Type B pancreatic cell (in vitro differentiated cells): ENCODE measurements around the gene IRGC. TPM values are rescaled to one million over a fixed set of nuclear protein-coding genes. Genes with fewer than 3 reads are reported as not detected.

ENCODE experiments used
- DNase-seq: peaks from one replicate; pipeline ENCODE4 v3.0.0; 2021; ENCODE audit warnings: mixed read lengths; ENCODE audit not compliant: unreplicated experiment; ENCODE audit errors: extremely low spot score
- H3K27ac Mint-ChIP-seq: 2 replicates; pipeline ENCODE4 v1.8.0; 2021; ENCODE audit warnings: mild to moderate bottlenecking, mixed read lengths
- H3K27me3 Mint-ChIP-seq: 2 replicates; pipeline ENCODE4 v1.8.0; 2021; ENCODE audit warnings: mixed read lengths
- H3K36me3 Mint-ChIP-seq: 2 replicates; pipeline ENCODE4 v1.8.0; 2021; ENCODE audit warnings: mixed read lengths
- H3K4me1 Mint-ChIP-seq: one replicate; pipeline ENCODE4 v1.8.0; 2021; ENCODE audit warnings: mixed read lengths; ENCODE audit not compliant: unreplicated experiment
- H3K4me3 Mint-ChIP-seq: 2 replicates; pipeline ENCODE4 v1.8.0; 2021; ENCODE audit warnings: mild to moderate bottlenecking, mixed read lengths
- H3K9me3 Mint-ChIP-seq: 2 replicates; pipeline ENCODE4 v1.8.0; 2021; ENCODE audit warnings: mixed read lengths
- CTCF ChIP-seq: fragments of 200-600 bp; sonication (generic); conservative IDR thresholded peaks from 2 replicates; pipeline ENCODE4 v1.5.0; 2021; ENCODE audit warnings: antibody characterized with exemption, mild to moderate bottlenecking
- total RNA-seq: library from RNA; stranded (reverse); gene quantifications from 2 replicates; pipeline ENCODE4 v1.2.1, GENCODE V29; 2021; ENCODE audit warnings: low replicate concordance

The IRGC gene
- total RNA-seq, 1 donor from 2014 or later: not detected

- Mint-ChIP-seq H3K9me3 (no peaks in the 10 kb centered on the region), H3K4me3 (no peak overlapping the region), H3K4me1 (peaks cover 8% of the 10 kb centered on the region), H3K27ac (no peak overlapping the region), H3K36me3 (no peaks in the 10 kb centered on the region), H3K27me3 (no peaks in the 10 kb centered on the region)
- no peak for TF ChIP-seq CTCF
- DNase-seq: no peak
These were observed 31.6 kb upstream of the IRGC start for GRCh38 chr19:43684326-43684725.

GRCh38 chr19:43687660-43687997 lies 28.2 kb upstream of the IRGC start:
- no peak for DNase-seq
- H3K9me3 Mint-ChIP-seq: no peaks in the 10 kb centered on the region
- H3K4me3 Mint-ChIP-seq: peak overlapping the region; percentile 14
- H3K27me3 Mint-ChIP-seq: peaks cover 4% of the 10 kb centered on the region
- peaks cover 8% of the 10 kb centered on the region for H3K4me1 Mint-ChIP-seq
- H3K27ac Mint-ChIP-seq: no peak overlapping the region
- TF ChIP-seq CTCF: no peak
- no peaks in the 10 kb centered on the region for H3K36me3 Mint-ChIP-seq

GRCh38 chr19:43688059-43688701 lies 27.7 kb upstream of the IRGC start:
- Mint-ChIP-seq H3K4me1 (peaks cover 8% of the 10 kb centered on the region), H3K36me3 (no peaks in the 10 kb centered on the region), H3K27me3 (peaks cover 8% of the 10 kb centered on the region), H3K9me3 (no peaks in the 10 kb centered on the region), H3K4me3 (no peak overlapping the region), H3K27ac (no peak overlapping the region)
- no peak for TF ChIP-seq CTCF
- DNase-seq: no peak

- Mint-ChIP-seq H3K9me3 (no peaks in the 10 kb centered on the region), H3K27ac (no peak overlapping the region), H3K4me1 (peaks cover 8% of the 10 kb centered on the region), H3K36me3 (no peaks in the 10 kb centered on the region), H3K27me3 (peaks cover 16% of the 10 kb centered on the region), H3K4me3 (no peak overlapping the region)
- DNase-seq: no peak
- no peak for TF ChIP-seq CTCF
These were observed 25.4 kb upstream of the IRGC start for GRCh38 chr19:43690444-43690843.

DNA sequence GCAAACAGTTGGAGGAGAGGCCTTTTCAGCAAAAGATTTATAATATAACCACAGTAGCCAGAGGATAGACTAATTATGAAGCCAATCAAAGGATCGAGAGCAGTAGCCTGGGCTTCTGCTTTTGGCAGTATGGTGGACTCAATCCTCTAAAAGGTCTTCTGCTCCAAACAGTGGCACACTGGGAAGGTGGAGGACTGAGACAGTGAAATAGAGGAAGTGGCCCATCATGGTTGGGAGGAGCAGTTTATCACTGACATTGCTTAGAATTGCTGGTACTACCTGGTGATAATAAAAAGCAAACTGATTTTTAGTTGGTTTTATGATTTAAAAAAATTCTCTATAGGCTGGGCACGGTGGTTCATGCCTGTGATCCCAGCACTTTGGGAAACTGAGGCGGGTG lies 25.0 kb upstream of the IRGC start:
- H3K4me1 Mint-ChIP-seq: peaks cover 8% of the 10 kb centered on the region
- no peak overlapping the region for H3K4me3 Mint-ChIP-seq
- no peak for TF ChIP-seq CTCF

DNA sequence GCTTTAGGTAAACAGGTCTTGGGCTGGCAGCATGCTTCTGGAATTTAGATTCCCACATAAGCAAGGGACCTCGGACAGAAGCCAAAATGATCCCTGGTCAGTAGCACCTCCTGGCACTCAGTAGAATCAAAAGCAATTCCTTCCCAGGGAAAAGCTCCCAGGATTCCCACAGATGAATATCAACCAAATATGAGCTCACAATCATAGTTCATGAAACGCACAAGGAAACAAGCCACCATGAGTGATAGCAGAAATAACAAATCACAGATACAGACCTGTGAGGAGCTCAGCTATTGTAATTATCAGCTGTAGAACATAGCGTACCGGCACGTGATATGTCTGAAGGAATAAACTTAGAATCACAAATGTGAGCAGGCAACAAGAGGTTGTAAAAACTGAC lies 24.1 kb upstream of the IRGC start:
- Mint-ChIP-seq H3K36me3 (no peaks in the 10 kb centered on the region), H3K4me3 (no peak overlapping the region), H3K9me3 (no peaks in the 10 kb centered on the region), H3K27me3 (peaks cover 23% of the 10 kb centered on the region), H3K4me1 (peaks cover 7% of the 10 kb centered on the region), H3K27ac (no peak overlapping the region)
- no peak for TF ChIP-seq CTCF
- no peak for DNase-seq

More for the DNA sequence above, 25.0 kb upstream of the IRGC start:
- DNase-seq: no peak
- no peak overlapping the region for H3K27ac Mint-ChIP-seq
- H3K27me3 Mint-ChIP-seq: peaks cover 16% of the 10 kb centered on the region
- no peaks in the 10 kb centered on the region for H3K36me3 Mint-ChIP-seq
- no peaks in the 10 kb centered on the region for H3K9me3 Mint-ChIP-seq
